Esophagus (tissue), 2 donors: ENCODE measurements around the gene TBL1XR1. TPM values are rescaled to one million over a fixed set of nuclear protein-coding genes. Genes with fewer than 3 reads are reported as not detected.
"Not testable (repeated sequence)": the region's sequence is repeated elsewhere in the genome, so short reads cannot be mapped to it uniquely, and the experiment has no call there.

ENCODE experiments used
- H3K27ac ChIP-seq, 2 donors: one replicate each; pipeline ENCODE4 v1.5.1; 2013; ENCODE audit warnings: low read depth in 2 of 2, mild to moderate bottlenecking in 2 of 2, inconsistent platforms in 1 of 2, low read length in 1 of 2, moderate library complexity in 1 of 2
- H3K27me3 ChIP-seq, 2 donors: one replicate each; pipeline ENCODE4 v1.6.1; 2013; ENCODE audit warnings: low read length in 2 of 2, control low read depth in 1 of 2, mild to moderate bottlenecking in 1 of 2; ENCODE audit not compliant: insufficient read depth in 2 of 2, control insufficient read depth in 1 of 2
- H3K36me3 ChIP-seq, 2 donors: one replicate each; pipeline ENCODE4 v1.6.1; 2013; ENCODE audit warnings: low read length in 1 of 2; ENCODE audit not compliant: control insufficient read depth in 2 of 2, insufficient read depth in 2 of 2
- H3K4me1 ChIP-seq, 2 donors: one replicate each; pipeline ENCODE4 v1.6.1; 2013; ENCODE audit warnings: low read length in 1 of 2; ENCODE audit not compliant: control insufficient read depth in 2 of 2, insufficient read depth in 2 of 2
- H3K4me3 ChIP-seq, 2 donors: one replicate each; pipeline ENCODE4 v1.5.1; 2013; ENCODE audit warnings: low read length in 2 of 2, mild to moderate bottlenecking in 2 of 2, low read depth in 1 of 2, moderate library complexity in 1 of 2
- H3K9me3 ChIP-seq, 2 donors: one replicate each; pipeline ENCODE4 v1.6.1; 2013; ENCODE audit warnings: mild to moderate bottlenecking in 2 of 2, low read depth in 1 of 2, low read length in 1 of 2, moderate library complexity in 1 of 2; ENCODE audit not compliant: control insufficient read depth in 2 of 2, insufficient read depth in 1 of 2
- WGBS, 2 donors: extraction: QIAGEN DNeasy Blood & Tissue Kit; methylation state at CpG; one replicate each; pipeline ENCODE4 v1.1.7; 2013; 5-methylcytosine and 5-hydroxymethylcytosine counted together
- polyA plus RNA-seq, 2 donors: library from polyadenylated mRNA; stranded (reverse); fragments of 200-250 nt; gene quantifications; one replicate each; pipeline ENCODE4 v1.2.3, GENCODE V29; 2013
- donor health status: healthy with polysubstance abuse.
- donor health status: Bipolar disorder and iron deficiency.

The TBL1XR1 gene
- polyA plus RNA-seq, 2 donors = 16.2 to 19.3 TPM

GRCh38 chr3:177149106-177149505, 48.2 kb downstream of the TBL1XR1 start:
- Histone ChIP-seq H3K4me3 (no peak overlapping the region), H3K27me3 (no peaks in the 10 kb centered on the region), H3K36me3 (no peaks in the 10 kb centered on the region), H3K9me3 (no peaks in the 10 kb centered on the region), H3K27ac (no peak overlapping the region), H3K4me1 (no peaks in the 10 kb centered on the region)
- 87 to 96% methylated on average over 3 of the region's 3 CpGs for WGBS, 2 donors

- Histone ChIP-seq H3K27ac (no peak overlapping the region), H3K27me3 (no peaks in the 10 kb centered on the region), H3K9me3 (no peaks in the 10 kb centered on the region), H3K4me3 (no peak overlapping the region), H3K4me1 (no peaks in the 10 kb centered on the region), H3K36me3 (no peaks in the 10 kb centered on the region)
- WGBS, 2 donors = 85 to 92% methylated on average over 1 of the region's 1 CpG
Measured at GRCh38 chr3:177147790-177148189, 49.5 kb downstream of the TBL1XR1 start.

GRCh38 chr3:177146646-177147045, 50.6 kb downstream of the TBL1XR1 start:
- no peaks in the 10 kb centered on the region for H3K9me3 ChIP-seq
- no peaks in the 10 kb centered on the region for H3K27me3 ChIP-seq
- H3K27ac ChIP-seq = no peak overlapping the region
- 57% methylated on average over 4 of the region's 4 CpGs for WGBS, 2 donors
- H3K36me3 ChIP-seq = no peaks in the 10 kb centered on the region
- no peak overlapping the region for H3K4me3 ChIP-seq
- H3K4me1 ChIP-seq = no peaks in the 10 kb centered on the region

- Histone ChIP-seq H3K4me1 (no peaks in the 10 kb centered on the region), H3K27ac (no peak overlapping the region), H3K9me3 (no peaks in the 10 kb centered on the region), H3K27me3 (no peaks in the 10 kb centered on the region), H3K36me3 (no peaks in the 10 kb centered on the region), H3K4me3 (no peak overlapping the region)
- WGBS, 2 donors = 61% methylated on average over 2 of the region's 2 CpGs
Measured at GRCh38 chr3:177145954-177146353, 51.3 kb downstream of the TBL1XR1 start.

- WGBS, 2 donors = 67 to 80% methylated on average over 1 of the region's 1 CpG
- no peaks in the 10 kb centered on the region for H3K27me3 ChIP-seq
- H3K4me1 ChIP-seq = no peaks in the 10 kb centered on the region
- H3K27ac ChIP-seq = no peak overlapping the region
- H3K9me3 ChIP-seq = no peaks in the 10 kb centered on the region
- no peaks in the 10 kb centered on the region for H3K36me3 ChIP-seq
- H3K4me3 ChIP-seq = no peak overlapping the region
Measured at GRCh38 chr3:177145381-177145780, 51.9 kb downstream of the TBL1XR1 start.

- 20 to 26% methylated on average over 3 of the region's 3 CpGs for WGBS, 2 donors
- no peaks in the 10 kb centered on the region for H3K27me3 ChIP-seq
- H3K36me3 ChIP-seq = no peaks in the 10 kb centered on the region
- H3K27ac ChIP-seq = no peak overlapping the region
- no peaks in the 10 kb centered on the region for H3K9me3 ChIP-seq
- no peak overlapping the region for H3K4me3 ChIP-seq
- no peaks in the 10 kb centered on the region for H3K4me1 ChIP-seq
Measured at GRCh38 chr3:177144922-177145321, 52.4 kb downstream of the TBL1XR1 start.

GRCh38 chr3:177141899-177142646, 55.2 kb downstream of the TBL1XR1 start:
- no peaks in the 10 kb centered on the region for H3K9me3 ChIP-seq
- H3K36me3 ChIP-seq = no peaks in the 10 kb centered on the region
- 61 to 63% methylated on average over 6 of the region's 6 CpGs for WGBS, 2 donors
- no peak overlapping the region for H3K27ac ChIP-seq
- peaks cover 0 to 2% of the 10 kb centered on the region in 2 donors for H3K4me1 ChIP-seq
- no peak overlapping the region for H3K4me3 ChIP-seq
- no peaks in the 10 kb centered on the region for H3K27me3 ChIP-seq

- 71 to 73% methylated on average over 6 of the region's 6 CpGs for WGBS, 2 donors
- Histone ChIP-seq H3K9me3 (no peaks in the 10 kb centered on the region), H3K4me3 (no peak overlapping the region), H3K27ac (no peak overlapping the region), H3K27me3 (no peaks in the 10 kb centered on the region), H3K4me1 (peaks cover 0 to 2% of the 10 kb centered on the region in 2 donors), H3K36me3 (no peaks in the 10 kb centered on the region)
Measured at GRCh38 chr3:177141471-177141870, 55.8 kb downstream of the TBL1XR1 start.

GRCh38 chr3:177139220-177139619, 58.1 kb downstream of the TBL1XR1 start:
- H3K27me3 ChIP-seq, H3K27ac ChIP-seq, H3K4me1 ChIP-seq, H3K36me3 ChIP-seq, H3K9me3 ChIP-seq, H3K4me3 ChIP-seq: not testable (repeated sequence)
- WGBS, 2 donors = 85 to 89% methylated on average over 10 of the region's 10 CpGs
